DND-41 (cell line): ENCODE data around the gene SCAANT1.

Experiments used
- ATAC-seq: fragments of 200-7000 bp; cut with Tn5 transposase; 3 replicates; pipeline ENCODE4 v1.9.1; 2021; ENCODE audit warnings: low read depth; ENCODE audit not compliant: insufficient read depth
- DNase-seq: peaks from one replicate; pipeline ENCODE4 v3.0.0-alpha.2; 2020
- H2AFZ ChIP-seq: 2 replicates; pipeline ENCODE4 v1.6.0; 2012; ENCODE audit warnings: low read depth, low read length
- H3K27ac ChIP-seq: 2 replicates; pipeline ENCODE4 v1.5.1; 2012; ENCODE audit warnings: low read length, inconsistent platforms
- H3K27me3 ChIP-seq: fragments of 200-600 bp; sonication (generic); 2 replicates; pipeline ENCODE4 v1.6.0; 2012; ENCODE audit warnings: low read length, mild to moderate bottlenecking, inconsistent platforms; ENCODE audit not compliant: insufficient read depth, poor library complexity
- H3K36me3 ChIP-seq: 2 replicates; pipeline ENCODE4 v1.5.1; 2012; ENCODE audit warnings: low read length, inconsistent platforms; ENCODE audit not compliant: insufficient read depth
- H3K4me1 ChIP-seq: 2 replicates; pipeline ENCODE4 v1.5.1; 2012; ENCODE audit warnings: mild to moderate bottlenecking, low read length; ENCODE audit not compliant: insufficient read depth
- H3K4me2 ChIP-seq: 2 replicates; pipeline ENCODE4 v1.6.0; 2012; ENCODE audit warnings: mild to moderate bottlenecking, moderate library complexity, low read length, inconsistent platforms; ENCODE audit not compliant: insufficient read depth
- H3K4me3 ChIP-seq, 2 experiments: fragments of 200-600 bp in 1 of 2; shearing (Covaris generic) in 1 of 2; 2 replicates each; pipeline ENCODE4 v1.5.1; 2012 to 2016; ENCODE audit warnings: inconsistent platforms in 2 of 2, low read length in 2 of 2, mild to moderate bottlenecking in 2 of 2, low read depth in 1 of 2, moderate library complexity in 1 of 2
- H3K79me2 ChIP-seq: 2 replicates; pipeline ENCODE4 v1.6.0; 2012; ENCODE audit warnings: low read length, inconsistent platforms; ENCODE audit not compliant: insufficient read depth
- H3K9ac ChIP-seq: 2 replicates; pipeline ENCODE4 v1.6.0; 2012; ENCODE audit warnings: low read depth, mild to moderate bottlenecking, inconsistent platforms, low read length, moderate library complexity
- H3K9me3 ChIP-seq: 2 replicates; pipeline ENCODE4 v1.5.1; 2012; ENCODE audit warnings: low read length, moderate library complexity, mild to moderate bottlenecking, inconsistent platforms; ENCODE audit not compliant: insufficient read depth, severe bottlenecking
- H4K20me1 ChIP-seq: 2 replicates; pipeline ENCODE4 v1.6.0; 2012; ENCODE audit warnings: low read length; ENCODE audit not compliant: insufficient read depth
- EZH2 ChIP-seq: IDR thresholded peaks from 3 replicates; pipeline ENCODE4 v1.6.1; 2012; ENCODE audit warnings: borderline replicate concordance, low read depth, mild to moderate bottlenecking, moderate library complexity, low read length, inconsistent platforms; ENCODE audit not compliant: severe bottlenecking
- TF ChIP-seq, protein P1 (sequence below): IDR thresholded peaks from 2 replicates; pipeline ENCODE4 v1.5.1; 2012; ENCODE audit warnings: borderline replicate concordance, low read length, moderate library complexity, mild to moderate bottlenecking; ENCODE audit not compliant: poor library complexity, severe bottlenecking; ENCODE audit errors: extremely low read depth

SCAANT1 gene

DNA sequence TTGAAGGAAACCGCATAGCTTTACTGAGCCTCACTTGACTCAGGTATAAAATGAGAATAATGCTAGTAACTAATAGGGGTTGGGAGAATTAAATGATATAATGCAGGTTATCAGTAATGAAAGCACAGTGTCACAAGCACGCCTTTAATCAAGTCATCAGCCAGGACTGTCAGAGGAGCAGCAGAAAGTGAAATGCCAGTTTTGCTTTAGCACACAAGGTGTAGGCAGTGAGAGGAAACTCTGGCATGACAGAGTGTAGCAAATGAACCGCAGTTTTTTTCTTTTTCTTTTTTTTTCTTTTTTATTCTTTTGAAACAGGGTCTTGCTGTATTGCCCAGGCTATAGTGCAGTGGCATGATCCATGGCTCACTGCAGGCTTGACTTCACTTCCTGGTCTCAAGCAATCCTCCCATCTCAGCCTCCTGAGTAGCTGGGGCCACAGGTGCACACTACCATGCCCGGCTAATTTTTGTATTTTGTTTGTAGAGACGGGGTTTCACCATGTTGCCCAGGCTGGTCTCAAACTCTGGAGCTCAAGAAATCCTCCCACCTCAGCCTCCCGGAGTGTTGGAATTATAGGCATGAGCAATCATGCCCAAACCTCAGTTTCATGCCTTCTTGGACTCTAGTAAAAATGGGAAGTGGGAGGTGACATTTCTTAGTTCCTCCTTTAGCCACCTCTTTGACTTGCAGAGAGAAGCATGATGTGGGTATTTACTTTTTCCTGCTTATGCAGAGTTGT is 9.7 kb upstream of the SCAANT1 start:
- H3K4me3 ChIP-seq: no peak overlapping the region
- TF ChIP-seq EZH2: no peak
- TF ChIP-seq, protein P1, sequence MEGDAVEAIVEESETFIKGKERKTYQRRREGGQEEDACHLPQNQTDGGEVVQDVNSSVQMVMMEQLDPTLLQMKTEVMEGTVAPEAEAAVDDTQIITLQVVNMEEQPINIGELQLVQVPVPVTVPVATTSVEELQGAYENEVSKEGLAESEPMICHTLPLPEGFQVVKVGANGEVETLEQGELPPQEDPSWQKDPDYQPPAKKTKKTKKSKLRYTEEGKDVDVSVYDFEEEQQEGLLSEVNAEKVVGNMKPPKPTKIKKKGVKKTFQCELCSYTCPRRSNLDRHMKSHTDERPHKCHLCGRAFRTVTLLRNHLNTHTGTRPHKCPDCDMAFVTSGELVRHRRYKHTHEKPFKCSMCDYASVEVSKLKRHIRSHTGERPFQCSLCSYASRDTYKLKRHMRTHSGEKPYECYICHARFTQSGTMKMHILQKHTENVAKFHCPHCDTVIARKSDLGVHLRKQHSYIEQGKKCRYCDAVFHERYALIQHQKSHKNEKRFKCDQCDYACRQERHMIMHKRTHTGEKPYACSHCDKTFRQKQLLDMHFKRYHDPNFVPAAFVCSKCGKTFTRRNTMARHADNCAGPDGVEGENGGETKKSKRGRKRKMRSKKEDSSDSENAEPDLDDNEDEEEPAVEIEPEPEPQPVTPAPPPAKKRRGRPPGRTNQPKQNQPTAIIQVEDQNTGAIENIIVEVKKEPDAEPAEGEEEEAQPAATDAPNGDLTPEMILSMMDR: no peak
- H3K79me2 ChIP-seq: peaks cover 87% of the 10 kb centered on the region
- ATAC-seq (no peak), DNase-seq (no peak)
- H3K27ac ChIP-seq: no peak overlapping the region
- peaks cover 88% of the 10 kb centered on the region for H3K36me3 ChIP-seq
- H3K4me1 ChIP-seq: no peaks in the 10 kb centered on the region
- H3K9me3 ChIP-seq: no peaks in the 10 kb centered on the region
- H4K20me1 ChIP-seq: peaks cover 42% of the 10 kb centered on the region
- H3K4me2 ChIP-seq: no peak overlapping the region
- H3K9ac ChIP-seq: no peak overlapping the region
- no peaks in the 10 kb centered on the region for H3K27me3 ChIP-seq
- no peak overlapping the region for H2AFZ ChIP-seq

GRCh38 chr3:63920001-63920400 is 7.8 kb upstream of the SCAANT1 start:
- no peak for ATAC-seq
- Histone ChIP-seq H3K4me1 (no peaks in the 10 kb centered on the region), H3K4me2 (no peak overlapping the region), H3K36me3 (peaks cover 88% of the 10 kb centered on the region), H3K27ac (no peak overlapping the region), H2AFZ (no peak overlapping the region), H3K9ac (no peak overlapping the region), H4K20me1 (peaks cover 29% of the 10 kb centered on the region), H3K27me3 (no peaks in the 10 kb centered on the region), H3K4me3 (no peak overlapping the region), H3K79me2 (peaks cover 86% of the 10 kb centered on the region), H3K9me3 (no peaks in the 10 kb centered on the region)
- TF ChIP-seq EZH2: no peak
- TF ChIP-seq, protein P1: no peak
- no peak for DNase-seq

- no peak for DNase-seq
Measured at GRCh38 chr3:63918321-63918720, 6.1 kb upstream of the SCAANT1 start.

More at GRCh38 chr3:63918321-63918720, 6.1 kb upstream of the SCAANT1 start:
- Histone ChIP-seq H3K9ac (no peak overlapping the region), H3K4me2 (no peak overlapping the region), H4K20me1 (peaks cover 19% of the 10 kb centered on the region), H3K79me2 (peaks cover 86% of the 10 kb centered on the region), H3K9me3 (no peaks in the 10 kb centered on the region), H3K4me1 (peaks cover 11% of the 10 kb centered on the region), H3K4me3 (no peak overlapping the region), H2AFZ (no peak overlapping the region), H3K36me3 (peaks cover 81% of the 10 kb centered on the region), H3K27ac (no peak overlapping the region), H3K27me3 (no peaks in the 10 kb centered on the region)
- no peak for TF ChIP-seq EZH2
- TF ChIP-seq, protein P1: no peak
- ATAC-seq: no peak
